Measurements from ENCODE around the gene MCC. TPM values are rescaled to one million over a fixed set of nuclear protein-coding genes. Genes with fewer than 3 reads are reported as not detected.

The MCC gene
- total RNA-seq, 1 donor from 2014 or later, result 2.5 TPM

DNA sequence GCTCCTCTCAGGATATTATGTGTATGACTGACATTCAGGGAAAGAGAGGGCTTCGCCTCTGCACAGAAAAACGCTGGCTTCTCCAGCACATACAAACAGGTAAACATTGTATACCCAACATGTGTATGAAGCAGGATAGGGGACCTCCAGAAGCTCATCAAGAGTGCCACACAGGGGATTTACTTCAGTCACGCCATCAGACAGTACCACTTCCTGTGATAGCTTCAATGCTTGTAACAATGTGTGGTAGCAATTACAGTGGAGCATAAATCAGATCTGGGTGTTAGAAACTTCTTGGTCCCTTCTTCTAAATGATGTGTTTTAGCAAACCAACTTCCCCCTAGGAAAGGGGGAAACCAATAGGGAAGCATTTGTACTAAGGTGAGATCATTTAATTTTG lies 214.3 kb downstream of the MCC start:
- H3K27me3 Mint-ChIP-seq (ENCODE audit: insufficient read depth, low read depth), result no peaks in the 10 kb centered on the region
- H3K9ac ChIP-seq, result no peak overlapping the region
- no peak overlapping the region for H3K27ac ChIP-seq
- peaks cover 67% of the 10 kb centered on the region for H3K4me1 ChIP-seq
- H3K27ac Mint-ChIP-seq, result no peak overlapping the region
- H4K20me1 ChIP-seq (ENCODE audit: low read depth), result peaks cover 9% of the 10 kb centered on the region
- H3K4me3 ChIP-seq, result no peak overlapping the region
- no peak overlapping the region for H2AFZ ChIP-seq (replicated peaks)
- peaks cover 43% of the 10 kb centered on the region for H3K4me1 Mint-ChIP-seq
- H3K36me3 ChIP-seq, result no peaks in the 10 kb centered on the region
- no peaks in the 10 kb centered on the region for H3K9me3 Mint-ChIP-seq
- no peak for DNase-seq (ENCODE audit: low spot score)
- no peaks in the 10 kb centered on the region for H3K9me3 ChIP-seq (ENCODE audit: low read depth)
- H3K4me3 Mint-ChIP-seq, result no peak overlapping the region
- H3K36me3 Mint-ChIP-seq, result no peaks in the 10 kb centered on the region
- TF ChIP-seq EZH2phosphoT487 (IDR thresholded peaks at IDR 0.05) (no peak), EZH2 (IDR thresholded peaks at IDR 0.05) (no peak), CTCF (IDR thresholded peaks at IDR 0.05) (no peak)
- H3K27me3 ChIP-seq, result no peaks in the 10 kb centered on the region
- peaks cover 6% of the 10 kb centered on the region for H3K79me2 ChIP-seq (ENCODE audit: low read depth)
- H3F3A ChIP-seq (ENCODE audit: low read depth), result peaks cover 56% of the 10 kb centered on the region
- H3K4me2 ChIP-seq, result no peak overlapping the region

GRCh38 chr5:113271745-113272454 lies 216.4 kb downstream of the MCC start:
- H3K27ac ChIP-seq, result no peak overlapping the region
- H3K36me3 Mint-ChIP-seq, result no peaks in the 10 kb centered on the region
- H3K79me2 ChIP-seq (ENCODE audit: low read depth), result peaks cover 6% of the 10 kb centered on the region

DNA sequence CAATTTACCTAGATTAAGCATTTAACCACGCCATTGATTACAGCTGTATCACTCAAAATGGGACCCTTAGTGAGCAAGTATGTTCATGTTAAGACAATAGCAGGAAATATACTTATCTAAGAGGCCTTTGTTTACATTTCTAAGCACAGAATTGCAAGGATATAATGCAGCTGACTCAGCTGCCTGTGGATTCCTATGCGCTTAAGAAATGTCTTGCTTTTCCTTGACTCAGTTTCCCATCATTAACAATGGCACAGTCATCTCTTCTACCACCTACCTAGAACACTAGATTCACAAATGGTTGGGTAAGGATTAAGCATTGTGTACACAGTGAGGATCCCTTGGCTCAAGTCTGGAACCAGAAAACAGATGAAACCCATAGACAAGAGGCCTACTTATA lies 217.2 kb downstream of the MCC start:
- Histone ChIP-seq H3K79me2 (ENCODE audit: low read depth) (peaks cover 6% of the 10 kb centered on the region), H3K4me1 (peaks cover 73% of the 10 kb centered on the region), H3F3A (ENCODE audit: low read depth) (peaks cover 55% of the 10 kb centered on the region), H4K20me1 (ENCODE audit: low read depth) (peaks cover 9% of the 10 kb centered on the region), H2AFZ (replicated peaks) (no peak overlapping the region), H3K27ac (no peak overlapping the region), H3K9me3 (ENCODE audit: low read depth) (no peaks in the 10 kb centered on the region), H3K9ac (no peak overlapping the region), H3K27me3 (no peaks in the 10 kb centered on the region), H3K4me2 (no peak overlapping the region), H3K36me3 (no peaks in the 10 kb centered on the region), H3K4me3 (no peak overlapping the region)
- Mint-ChIP-seq H3K4me1 (peaks cover 44% of the 10 kb centered on the region), H3K27ac (no peak overlapping the region), H3K9me3 (peaks cover 3% of the 10 kb centered on the region), H3K36me3 (no peaks in the 10 kb centered on the region), H3K27me3 (ENCODE audit: insufficient read depth, low read depth) (no peaks in the 10 kb centered on the region), H3K4me3 (no peak overlapping the region)
- DNase-seq (ENCODE audit: low spot score), result no peak
- TF ChIP-seq EZH2 (IDR thresholded peaks at IDR 0.05) (no peak), CTCF (IDR thresholded peaks at IDR 0.05) (no peak), EZH2phosphoT487 (IDR thresholded peaks at IDR 0.05) (no peak)

More at GRCh38 chr5:113271745-113272454, 216.4 kb downstream of the MCC start:
- Histone ChIP-seq H3K9ac (no peak overlapping the region), H3K9me3 (ENCODE audit: low read depth) (no peaks in the 10 kb centered on the region), H4K20me1 (ENCODE audit: low read depth) (peaks cover 9% of the 10 kb centered on the region), H2AFZ (replicated peaks) (no peak overlapping the region), H3K36me3 (no peaks in the 10 kb centered on the region), H3K27me3 (no peaks in the 10 kb centered on the region), H3K4me3 (no peak overlapping the region), H3K4me2 (no peak overlapping the region), H3F3A (ENCODE audit: low read depth) (peaks cover 61% of the 10 kb centered on the region), H3K4me1 (peaks cover 77% of the 10 kb centered on the region)
- peaks cover 46% of the 10 kb centered on the region for H3K4me1 Mint-ChIP-seq
- no peak overlapping the region for H3K27ac Mint-ChIP-seq
- peaks cover 3% of the 10 kb centered on the region for H3K9me3 Mint-ChIP-seq
- TF ChIP-seq EZH2 (IDR thresholded peaks at IDR 0.05) (no peak), EZH2phosphoT487 (IDR thresholded peaks at IDR 0.05) (no peak), CTCF (IDR thresholded peaks at IDR 0.05) (no peak)
- DNase-seq (ENCODE audit: low spot score), result no peak
- no peak overlapping the region for H3K4me3 Mint-ChIP-seq
- no peaks in the 10 kb centered on the region for H3K27me3 Mint-ChIP-seq (ENCODE audit: insufficient read depth, low read depth)
